Stomach (tissue), 4 donors: ENCODE data around the gene MAN1B1.

Source experiments
- EP300 ChIP-seq: sonication (generic); formaldehyde crosslinking; IDR thresholded peaks from one replicate; pipeline ENCODE4 v1.6.1; 2017; ENCODE audit warnings: antibody characterized with exemption
- POLR2A ChIP-seq, 4 donors: fragments of 450-650 bp; IDR thresholded peaks; one replicate each; pipeline ENCODE4 v1.6.1; 2016; ENCODE audit warnings: antibody characterized with exemption in 4 of 4, control low read depth in 2 of 4, mild to moderate bottlenecking in 1 of 4, moderate library complexity in 1 of 4
- POLR2AphosphoS5 ChIP-seq, 3 donors: sonication (generic); formaldehyde crosslinking; IDR thresholded peaks; one replicate each; pipeline ENCODE4 v1.6.1; 2016; ENCODE audit warnings: antibody characterized with exemption in 3 of 3
- TF ChIP-seq, protein P1 (sequence below), 7 experiments: fragments of 450-650 bp in 4 of 7; fragments of 200-600 bp in 3 of 7; sonication (generic) in 3 of 7; IDR thresholded peaks; one replicate each; pipeline ENCODE4 v1.5.1; 2016 to 2019; ENCODE audit warnings: antibody characterized with exemption in 7 of 7, control low read depth in 2 of 7, mild to moderate bottlenecking in 1 of 7

DNA sequence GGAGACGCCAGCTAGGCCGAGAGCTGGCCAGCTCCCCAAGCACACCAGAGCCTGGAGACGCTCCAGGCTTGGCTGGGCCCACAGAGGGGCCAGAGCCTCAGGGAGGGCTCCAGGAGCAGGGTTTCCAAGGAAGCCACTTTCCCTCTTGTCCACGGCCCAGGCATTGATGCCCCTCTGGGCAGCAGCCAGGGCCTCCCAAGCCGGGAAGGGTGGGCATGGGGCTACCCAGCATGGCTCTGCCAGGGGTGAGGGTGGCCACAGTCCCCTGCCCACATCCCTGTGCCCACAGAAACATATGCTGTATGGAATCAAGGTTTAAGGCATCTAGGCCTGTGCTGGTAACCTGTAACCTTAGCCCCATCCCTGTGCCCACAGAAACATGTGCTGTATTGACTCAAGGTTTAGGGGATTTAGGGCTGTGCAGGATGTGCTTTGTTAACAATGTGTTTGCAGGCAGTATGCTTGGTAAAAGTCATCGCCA is 29.3 kb downstream of the MAN1B1 start:
- TF ChIP-seq POLR2A (IDR thresholded peaks at IDR 0.05) (no peak), POLR2AphosphoS5 (IDR thresholded peaks at IDR 0.05) (no peak), EP300 (no peak)
- TF ChIP-seq, protein P1, sequence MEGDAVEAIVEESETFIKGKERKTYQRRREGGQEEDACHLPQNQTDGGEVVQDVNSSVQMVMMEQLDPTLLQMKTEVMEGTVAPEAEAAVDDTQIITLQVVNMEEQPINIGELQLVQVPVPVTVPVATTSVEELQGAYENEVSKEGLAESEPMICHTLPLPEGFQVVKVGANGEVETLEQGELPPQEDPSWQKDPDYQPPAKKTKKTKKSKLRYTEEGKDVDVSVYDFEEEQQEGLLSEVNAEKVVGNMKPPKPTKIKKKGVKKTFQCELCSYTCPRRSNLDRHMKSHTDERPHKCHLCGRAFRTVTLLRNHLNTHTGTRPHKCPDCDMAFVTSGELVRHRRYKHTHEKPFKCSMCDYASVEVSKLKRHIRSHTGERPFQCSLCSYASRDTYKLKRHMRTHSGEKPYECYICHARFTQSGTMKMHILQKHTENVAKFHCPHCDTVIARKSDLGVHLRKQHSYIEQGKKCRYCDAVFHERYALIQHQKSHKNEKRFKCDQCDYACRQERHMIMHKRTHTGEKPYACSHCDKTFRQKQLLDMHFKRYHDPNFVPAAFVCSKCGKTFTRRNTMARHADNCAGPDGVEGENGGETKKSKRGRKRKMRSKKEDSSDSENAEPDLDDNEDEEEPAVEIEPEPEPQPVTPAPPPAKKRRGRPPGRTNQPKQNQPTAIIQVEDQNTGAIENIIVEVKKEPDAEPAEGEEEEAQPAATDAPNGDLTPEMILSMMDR (IDR thresholded peaks at IDR 0.05) = no peak
